ENCODE data around the gene ADPRS. TPM values are rescaled to one million over a fixed set of nuclear protein-coding genes. Genes with fewer than 3 reads are reported as not detected.

The ADPRS gene
- total RNA-seq, 4 donors from 2014 or later, result 18.9 to 35.9 (median 29.7) TPM

GRCh38 chr1:36083635-36084496 is 4.8 kb upstream of the ADPRS start, which contains the start of gene TEKT2:
TSS of gene TEKT2 (plus strand) at chr1:36084094. CDS start at chr1:36084922, 828 bp downstream.
- no peak for TF ChIP-seq CTCF (IDR thresholded peaks at IDR 0.05; ENCODE audit: low read depth)

- TF ChIP-seq CTCF (IDR thresholded peaks at IDR 0.05; ENCODE audit: low read depth), result no peak
Measured at GRCh38 chr1:36084497-36085115, 4.1 kb upstream of the ADPRS start.

DNA sequence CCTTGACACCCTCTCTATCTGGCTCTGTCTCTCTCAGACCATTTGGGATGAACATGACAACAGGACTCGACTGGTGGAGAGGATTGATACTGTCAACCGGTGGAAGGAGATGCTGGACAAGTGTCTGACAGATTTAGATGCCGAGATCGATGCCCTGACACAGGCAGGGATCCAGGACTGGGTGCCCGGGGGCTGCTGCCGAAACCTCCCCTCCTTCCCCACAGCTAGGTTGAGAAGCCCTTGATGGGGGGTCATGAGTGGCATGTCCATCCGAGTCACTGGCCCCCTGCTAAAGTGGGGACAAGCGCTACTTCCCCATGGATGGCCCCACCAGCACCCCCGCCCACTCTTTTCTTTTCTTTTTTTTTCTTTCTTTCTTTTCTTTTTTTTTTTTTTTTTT is 3.6 kb upstream of the ADPRS start:
- no peak for TF ChIP-seq CTCF (IDR thresholded peaks at IDR 0.05; ENCODE audit: low read depth)

- no peak for TF ChIP-seq CTCF (IDR thresholded peaks at IDR 0.05; ENCODE audit: low read depth)
Measured at GRCh38 chr1:36085686-36086526, 2.8 kb upstream of the ADPRS start.

- TF ChIP-seq CTCF (IDR thresholded peaks at IDR 0.05; ENCODE audit: low read depth), result no peak
Measured at GRCh38 chr1:36086529-36087232, 2.0 kb upstream of the ADPRS start.

- TF ChIP-seq CTCF (IDR thresholded peaks at IDR 0.05; ENCODE audit: low read depth), result no peak
Measured at GRCh38 chr1:36087233-36088123, 1.2 kb upstream of the ADPRS start.
